Breast epithelium (tissue), 3 donors: ENCODE measurements around the gene GPR142.
"Not testable (repeated sequence)": the region's sequence is repeated elsewhere in the genome, so short reads cannot be mapped to it uniquely, and the experiment has no call there.

Experiments
- CTCF ChIP-seq, 3 donors: fragments of 450-650 bp; IDR thresholded peaks; one replicate each; pipeline ENCODE4 v1.5.1; 2016 to 2017; ENCODE audit warnings: antibody characterized with exemption in 3 of 3, mild to moderate bottlenecking in 3 of 3, moderate library complexity in 3 of 3
- POLR2A ChIP-seq: fragments of 450-650 bp; IDR thresholded peaks from one replicate; pipeline ENCODE4 v1.6.1; 2016; ENCODE audit warnings: antibody characterized with exemption, mild to moderate bottlenecking, moderate library complexity

- not testable (repeated sequence) for TF ChIP-seq POLR2A; CTCF (IDR thresholded peaks at IDR 0.05)
These were observed 38.0 kb downstream of the GPR142 start for GRCh38 chr17:74405311-74405710.
